ENCODE measurements around the gene C3orf49.

C3orf49 gene, protein sequence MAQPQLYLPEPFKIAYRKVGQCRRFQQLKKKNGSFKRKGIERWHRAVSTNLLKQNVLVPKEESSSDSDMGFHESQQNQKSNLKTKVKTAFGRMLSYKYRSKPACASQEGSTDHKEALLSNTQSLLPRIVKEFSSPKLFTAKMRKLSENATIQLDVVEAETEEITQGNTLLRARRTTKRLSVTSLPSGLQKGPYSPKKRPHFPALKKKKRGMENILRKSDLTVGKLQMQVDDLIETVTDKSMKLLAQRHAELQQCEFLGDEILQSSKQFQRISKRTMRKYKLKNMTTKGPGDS

GRCh38 chr3:63819151-63819398, at the start of gene C3orf49:
Gene C3orf49, plus strand, starts transcription at chr3:63819299. Its CDS starts 173 bp downstream, at chr3:63819472.
- no peak for DNase-seq (ENCODE audit: low spot score)
- TF ChIP-seq CTCF (IDR thresholded peaks at IDR 0.05; ENCODE audit: extremely low read depth, missing control alignments), result no peak

GRCh38 chr3:63774781-63775180, 44.3 kb upstream of the C3orf49 start:
- no peak for DNase-seq (ENCODE audit: low spot score)
- no peak for TF ChIP-seq CTCF (IDR thresholded peaks at IDR 0.05; ENCODE audit: extremely low read depth, missing control alignments)

- no peak for DNase-seq (ENCODE audit: low spot score)
- TF ChIP-seq CTCF (IDR thresholded peaks at IDR 0.05; ENCODE audit: extremely low read depth, missing control alignments), result no peak
Observed at GRCh38 chr3:63779227-63779626, 39.9 kb upstream of the C3orf49 start.

- no peak for TF ChIP-seq CTCF (IDR thresholded peaks at IDR 0.05; ENCODE audit: extremely low read depth, missing control alignments)
- no peak for DNase-seq (ENCODE audit: low spot score)
Observed at GRCh38 chr3:63791974-63792373, 27.1 kb upstream of the C3orf49 start.

DNA sequence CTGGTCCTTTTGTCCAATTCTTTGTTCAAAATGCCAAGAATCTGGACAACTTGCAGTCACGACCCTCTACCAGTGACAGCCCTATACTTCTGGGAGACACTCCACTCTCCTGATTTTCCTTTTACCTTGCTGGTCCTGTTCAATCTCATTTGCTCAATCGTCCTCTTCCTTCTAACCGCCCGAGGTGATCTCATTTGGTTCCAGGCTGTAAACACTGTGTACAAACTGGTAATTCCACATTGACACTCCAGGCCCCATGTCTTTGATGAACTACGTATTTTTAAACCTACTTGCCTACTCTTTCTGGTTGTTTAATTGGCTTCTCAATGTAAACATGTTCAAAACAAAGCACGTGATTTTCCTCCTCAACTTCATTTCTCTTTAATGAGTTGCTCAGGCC, 23.7 kb upstream of the C3orf49 start:
- DNase-seq (ENCODE audit: low spot score), result no peak
- TF ChIP-seq CTCF (IDR thresholded peaks at IDR 0.05; ENCODE audit: extremely low read depth, missing control alignments), result no peak

DNA sequence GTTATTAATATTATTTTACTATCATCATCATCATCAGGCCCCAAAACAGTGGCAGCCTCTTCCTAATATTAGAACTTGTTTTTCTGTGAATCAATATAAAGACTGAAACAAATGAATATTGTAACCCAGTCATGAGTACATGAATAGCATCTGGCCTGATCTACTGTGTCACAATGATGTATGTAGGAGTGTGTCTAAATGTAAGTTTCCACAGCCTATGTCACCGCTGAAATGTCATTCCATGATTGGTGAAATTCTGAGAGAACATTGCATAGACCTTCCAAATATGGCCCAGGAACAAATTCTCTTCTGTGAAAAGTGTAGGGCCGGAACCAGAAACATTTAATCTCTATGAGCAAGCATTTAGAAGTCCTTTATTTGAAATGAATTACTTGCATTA, 20.6 kb upstream of the C3orf49 start:
- no peak for TF ChIP-seq CTCF (IDR thresholded peaks at IDR 0.05; ENCODE audit: extremely low read depth, missing control alignments)
- no peak for DNase-seq (ENCODE audit: low spot score)

GRCh38 chr3:63798949-63799348, 20.1 kb upstream of the C3orf49 start:
- no peak for TF ChIP-seq CTCF (IDR thresholded peaks at IDR 0.05; ENCODE audit: extremely low read depth, missing control alignments)

More at GRCh38 chr3:63798949-63799348, 20.1 kb upstream of the C3orf49 start:
- DNase-seq (ENCODE audit: low spot score), result no peak
